Effector memory CD4-positive, alpha-beta T cell (primary cell): Measurements from ENCODE around the gene AFG1L.
A peak's percentile ranks its signal among the peaks of the same experiment; 100 is the strongest.
"Not testable (repeated sequence)": the region's sequence is repeated elsewhere in the genome, so short reads cannot be mapped to it uniquely, and the experiment has no call there.

Experiments
- DNase-seq, 3 donors: peaks; one replicate each; pipeline ENCODE4 v3.0.0-alpha.2; 2020
- H3K27ac ChIP-seq: 2 replicates; pipeline ENCODE4 v1.7.0; 2013; ENCODE audit warnings: mild to moderate bottlenecking, low read length, moderate library complexity; ENCODE audit not compliant: insufficient read depth, poor library complexity, severe bottlenecking
- H3K27me3 ChIP-seq: replicated peaks from 2 replicates; pipeline ENCODE4 v1.7.0; 2013; ENCODE audit warnings: mild to moderate bottlenecking, low read length; ENCODE audit not compliant: insufficient read depth, control insufficient read depth, poor library complexity, severe bottlenecking
- H3K36me3 ChIP-seq: 2 replicates; pipeline ENCODE4 v1.7.0; 2013; ENCODE audit warnings: mild to moderate bottlenecking, low read length, moderate library complexity; ENCODE audit not compliant: control insufficient read depth, insufficient read depth
- H3K4me1 ChIP-seq: 2 replicates; pipeline ENCODE4 v1.7.0; 2013; ENCODE audit warnings: low read length, mild to moderate bottlenecking; ENCODE audit not compliant: control insufficient read depth, insufficient read depth, poor library complexity, severe bottlenecking
- H3K4me3 ChIP-seq: 2 replicates; pipeline ENCODE4 v1.7.0; 2013; ENCODE audit warnings: low read length, low read depth, mild to moderate bottlenecking; ENCODE audit not compliant: insufficient read depth, poor library complexity, severe bottlenecking
- H3K9me3 ChIP-seq: 2 replicates; pipeline ENCODE4 v1.7.0; 2013; ENCODE audit warnings: mild to moderate bottlenecking, low read length, moderate library complexity; ENCODE audit not compliant: control insufficient read depth
- total RNA-seq, 3 donors: gene quantifications; one replicate each; lab custom pipeline; 2026; lab: John Stamatoyannopoulos, UW

The AFG1L gene
- total RNA-seq, result 2.9 to 5.0 (median 3.8) reads per million in 3 donors

DNA sequence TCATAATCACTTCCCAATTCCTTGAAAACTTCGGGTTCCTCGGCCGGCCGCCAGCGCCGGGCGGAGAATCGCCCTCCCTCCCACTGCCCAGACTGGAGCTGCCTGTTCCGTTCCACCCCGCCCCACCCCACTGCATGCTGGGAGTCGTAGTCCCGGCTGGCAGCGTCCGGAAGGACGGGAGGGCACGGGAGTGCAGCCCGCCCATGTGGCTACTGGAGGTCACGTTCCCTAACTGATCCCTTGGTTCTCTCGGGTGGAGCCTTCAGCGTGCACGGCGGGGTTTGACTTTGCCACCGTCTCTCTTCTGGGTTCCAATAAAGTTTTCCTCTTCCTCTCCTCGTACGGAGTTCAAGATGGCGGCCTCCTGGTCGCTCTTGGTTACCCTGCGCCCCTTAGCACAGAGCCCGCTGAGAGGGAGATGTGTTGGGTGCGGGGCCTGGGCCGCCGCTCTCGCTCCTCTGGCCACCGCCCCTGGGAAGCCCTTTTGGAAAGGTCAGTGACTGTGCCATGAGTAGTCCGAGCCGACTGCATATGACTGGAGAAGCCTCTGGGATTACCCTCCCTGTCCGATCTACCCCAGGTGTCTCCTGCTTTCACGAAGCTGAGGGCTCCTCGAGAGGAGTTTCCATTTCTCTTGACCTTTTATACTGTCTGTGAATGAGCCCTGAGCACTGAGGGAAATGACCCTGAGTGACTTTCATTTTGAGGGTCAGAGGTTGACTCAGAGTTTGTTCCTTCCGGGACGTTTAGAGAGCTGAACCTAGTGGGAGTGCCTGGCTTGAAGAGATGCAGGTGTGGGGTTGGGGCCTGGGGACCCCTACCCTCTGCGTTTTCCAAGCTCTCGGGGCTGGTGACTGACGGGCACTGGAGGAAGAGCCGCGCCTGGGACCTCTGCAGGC, at the start of gene AFG1L:
AFG1L (plus strand) TSS at position 328 of the 899 bp plus-strand sequence; CDS start at position 354, 26 bp downstream.
- peaks cover 4% of the 10 kb centered on the region for H3K4me1 ChIP-seq
- no peaks in the 10 kb centered on the region for H3K9me3 ChIP-seq
- peak within 1 kb of the TSS; percentile 95 for H3K27ac ChIP-seq
- H3K36me3 ChIP-seq, result no peaks in the 10 kb centered on the region
- peak within 1 kb of the TSS; percentile 95 for H3K4me3 ChIP-seq
- no peaks in the 10 kb centered on the region for H3K27me3 ChIP-seq
- DNase-seq, result peak; percentile 65 to 83 (median 78)

GRCh38 chr6:108245095-108245494, 49.8 kb upstream of the AFG1L start:
- not testable (repeated sequence) for DNase-seq, H3K27ac ChIP-seq, H3K36me3 ChIP-seq, H3K4me1 ChIP-seq, H3K9me3 ChIP-seq, H3K4me3 ChIP-seq, H3K27me3 ChIP-seq

- Histone ChIP-seq H3K4me1 (no peaks in the 10 kb centered on the region), H3K4me3 (no peak overlapping the region), H3K27me3 (no peaks in the 10 kb centered on the region), H3K9me3 (no peaks in the 10 kb centered on the region), H3K27ac (no peak overlapping the region), H3K36me3 (peaks cover 8% of the 10 kb centered on the region)
- no peak for DNase-seq
Measured at GRCh38 chr6:108247965-108248536, 46.8 kb upstream of the AFG1L start.

DNA sequence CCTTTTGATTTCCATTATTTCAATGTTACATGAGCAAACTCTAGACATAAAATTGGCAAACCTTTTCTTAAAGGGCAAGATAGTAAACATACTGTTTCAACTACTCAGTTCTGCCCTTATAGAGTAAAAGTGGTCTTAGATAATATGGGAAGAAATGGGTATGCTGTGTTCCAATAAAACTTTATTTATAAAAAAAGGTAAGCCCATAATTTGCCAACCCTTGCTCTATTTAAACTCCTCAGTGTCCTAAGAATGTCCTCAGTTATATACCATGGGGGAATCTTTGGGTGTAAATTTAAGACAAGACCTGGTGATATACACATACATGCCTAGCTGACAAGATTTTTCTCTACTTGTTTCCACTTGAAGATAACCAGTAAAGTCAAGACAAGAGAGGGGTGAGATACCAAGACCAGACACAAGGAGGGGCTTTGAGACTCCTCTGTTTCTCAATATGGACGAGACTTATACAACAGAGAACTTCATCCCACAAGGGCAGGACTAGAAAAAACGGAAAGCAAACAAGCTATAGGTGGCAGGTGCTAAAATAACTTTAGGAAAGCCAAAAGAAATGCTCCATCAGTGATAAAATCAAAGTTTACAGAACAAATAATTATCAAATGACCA, 44.5 kb upstream of the AFG1L start:
- Histone ChIP-seq H3K27me3 (no peaks in the 10 kb centered on the region), H3K4me3 (no peak overlapping the region), H3K36me3 (peaks cover 8% of the 10 kb centered on the region), H3K27ac (no peak overlapping the region), H3K9me3 (no peaks in the 10 kb centered on the region), H3K4me1 (no peaks in the 10 kb centered on the region)
- DNase-seq, result no peak

GRCh38 chr6:108251252-108251651, 43.6 kb upstream of the AFG1L start:
- Histone ChIP-seq H3K27me3 (no peaks in the 10 kb centered on the region), H3K4me1 (no peaks in the 10 kb centered on the region), H3K4me3 (no peak overlapping the region), H3K9me3 (no peaks in the 10 kb centered on the region), H3K27ac (no peak overlapping the region), H3K36me3 (peaks cover 8% of the 10 kb centered on the region)
- no peak for DNase-seq

GRCh38 chr6:108252055-108252454, 42.8 kb upstream of the AFG1L start:
- Histone ChIP-seq H3K9me3 (no peaks in the 10 kb centered on the region), H3K27ac (no peak overlapping the region), H3K27me3 (no peaks in the 10 kb centered on the region), H3K4me1 (no peaks in the 10 kb centered on the region), H3K4me3 (no peak overlapping the region), H3K36me3 (peaks cover 8% of the 10 kb centered on the region)
- no peak for DNase-seq

- Histone ChIP-seq H3K36me3 (peaks cover 8% of the 10 kb centered on the region), H3K27me3 (no peaks in the 10 kb centered on the region), H3K27ac (no peak overlapping the region), H3K9me3 (no peaks in the 10 kb centered on the region), H3K4me1 (no peaks in the 10 kb centered on the region), H3K4me3 (no peak overlapping the region)
- DNase-seq, result no peak
Measured at GRCh38 chr6:108253241-108253640, 41.6 kb upstream of the AFG1L start.

DNA sequence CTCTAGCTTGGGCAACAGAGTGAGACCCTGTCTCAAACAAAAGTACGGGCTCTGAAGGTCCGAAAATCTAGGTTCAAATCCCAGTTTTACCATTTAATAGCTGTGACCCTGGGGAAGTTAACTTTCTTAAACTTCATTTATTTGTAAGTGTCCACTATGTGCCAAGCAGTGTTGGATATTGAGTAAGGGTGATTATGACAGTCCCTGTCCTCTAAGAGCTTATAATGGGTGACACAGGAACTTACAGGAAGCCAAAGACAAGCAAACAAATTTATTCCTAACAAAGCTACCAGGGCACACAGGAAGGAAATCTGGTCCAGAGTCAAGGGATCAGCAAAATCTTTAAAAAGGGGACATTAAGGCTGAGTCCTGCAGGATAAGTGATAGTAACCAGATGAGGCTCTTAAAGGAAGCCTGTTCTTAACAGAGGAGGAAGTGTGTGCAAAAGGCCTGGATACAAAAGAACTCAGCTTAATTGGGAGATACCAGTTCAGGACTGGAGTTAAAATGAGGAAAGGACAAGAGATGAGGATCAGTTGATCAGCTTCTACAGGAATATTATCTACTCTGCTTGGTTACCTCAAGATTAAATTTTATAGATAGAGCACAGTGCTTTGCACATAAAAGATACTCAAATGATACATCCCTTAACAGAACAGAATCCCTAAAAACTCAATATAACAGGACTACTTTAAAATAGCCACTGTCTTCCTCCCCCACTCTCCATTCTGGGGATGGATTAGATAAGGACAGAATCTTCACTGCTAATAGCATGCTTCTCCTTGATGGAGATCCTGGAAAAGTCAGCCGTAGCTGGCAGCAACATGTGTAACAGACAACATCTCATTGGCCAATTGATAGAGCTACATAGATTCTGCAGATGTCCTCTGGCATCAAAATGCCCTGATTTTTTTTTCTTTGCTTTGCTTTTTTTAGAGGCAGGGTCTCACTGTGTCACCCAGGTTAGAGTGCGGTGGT, 40.1 kb upstream of the AFG1L start:
- no peaks in the 10 kb centered on the region for H3K9me3 ChIP-seq
- H3K27ac ChIP-seq, result no peak overlapping the region
- DNase-seq, result no peak
- peaks cover 8% of the 10 kb centered on the region for H3K36me3 ChIP-seq
- H3K27me3 ChIP-seq, result no peaks in the 10 kb centered on the region
- H3K4me1 ChIP-seq, result peaks cover 9% of the 10 kb centered on the region
- H3K4me3 ChIP-seq, result no peak overlapping the region

DNA sequence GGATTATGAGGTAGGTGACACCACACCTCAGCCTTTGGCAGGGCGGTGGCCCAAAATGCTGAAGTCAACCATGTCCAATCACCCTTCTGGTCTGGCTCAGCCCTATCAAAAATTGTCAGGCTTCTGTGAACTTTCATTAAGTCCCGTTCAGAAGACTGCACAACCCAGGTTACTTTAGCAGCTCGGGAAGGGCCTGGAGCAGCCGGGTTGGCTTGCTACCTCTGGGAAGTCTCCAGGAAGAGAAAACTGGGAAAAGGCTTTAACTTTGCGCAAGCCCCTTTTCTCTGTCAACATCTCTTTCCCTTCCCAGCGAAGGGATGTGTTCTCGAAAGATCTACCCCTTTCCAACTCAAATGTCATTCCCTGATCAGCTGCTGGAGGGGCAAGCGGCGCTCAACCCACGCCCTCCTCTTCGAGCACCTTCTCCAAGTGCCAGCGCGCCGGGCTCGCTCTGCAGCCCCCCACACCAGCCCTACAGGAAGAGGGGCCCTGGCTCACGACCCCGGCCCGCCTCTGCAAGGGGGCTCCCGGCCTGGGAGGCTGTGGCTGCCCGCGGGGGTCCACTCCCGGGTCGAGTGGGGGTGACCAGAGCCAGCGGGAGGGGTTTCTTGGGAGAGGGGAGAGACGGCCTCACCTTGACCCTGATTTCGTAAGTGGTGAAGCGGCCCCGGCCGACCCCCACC, 34.6 kb upstream of the AFG1L start:
- no peak for DNase-seq
- peak overlapping the region; percentile 98 for H3K4me3 ChIP-seq
- H3K9me3 ChIP-seq, result no peaks in the 10 kb centered on the region
- H3K27me3 ChIP-seq, result no peaks in the 10 kb centered on the region
- no peaks in the 10 kb centered on the region for H3K36me3 ChIP-seq
- peaks cover 9% of the 10 kb centered on the region for H3K4me1 ChIP-seq
- peak overlapping the region; percentile 93 for H3K27ac ChIP-seq
